GM12878 (cell line): ENCODE data around the gene NEMP2. TPM values are rescaled to one million over a fixed set of nuclear protein-coding genes. Genes with fewer than 3 reads are reported as not detected.

Experiments used
- CEBPZ ChIP-seq: fragments of 150-350 bp; IDR thresholded peaks from 2 replicates; pipeline ENCODE4 v1.6.1; 2016; ENCODE audit warnings: low read depth, low read length
- CUX1 ChIP-seq: IDR thresholded peaks from 2 replicates; pipeline ENCODE4 v1.6.1; 2012; ENCODE audit warnings: improper control_type of control experiment, low read depth, low read length; ENCODE audit not compliant: insufficient replicate concordance
- E2F4 ChIP-seq: IDR thresholded peaks from 2 replicates; pipeline ENCODE4 v1.6.1; 2012; ENCODE audit warnings: low read depth, low read length, improper control_type of control experiment
- FOXM1 ChIP-seq: IDR thresholded peaks from 2 replicates; pipeline ENCODE4 v1.6.1; 2012; ENCODE audit warnings: low read depth, mild to moderate bottlenecking, inconsistent platforms, low read length, moderate library complexity
- MLLT1 ChIP-seq: fragments of 450-650 bp; IDR thresholded peaks from 2 replicates; pipeline ENCODE4 v1.6.1; 2016; ENCODE audit warnings: mild to moderate bottlenecking
- MTA3 ChIP-seq: IDR thresholded peaks from 2 replicates; pipeline ENCODE4 v1.6.1; 2012; ENCODE audit warnings: low read length, inconsistent platforms, borderline replicate concordance
- MXI1 ChIP-seq: fragments of 150-350 bp; IDR thresholded peaks from 2 replicates; pipeline ENCODE4 v1.6.1; 2011; ENCODE audit warnings: low read depth, mild to moderate bottlenecking, inconsistent platforms, low read length, improper control_type of control experiment
- NFIC ChIP-seq: IDR thresholded peaks from 2 replicates; pipeline ENCODE4 v1.6.1; 2012; ENCODE audit warnings: low read depth, mild to moderate bottlenecking, inconsistent platforms, low read length, moderate library complexity
- NRF1 ChIP-seq: conservative IDR thresholded peaks from 2 replicates; pipeline ENCODE4 v1.6.1; 2011; ENCODE audit warnings: mild to moderate bottlenecking, low read depth, low read length, improper control_type of control experiment
- PRDM15 ChIP-seq: fragments of 450-650 bp; formaldehyde crosslinking; IDR thresholded peaks from 2 replicates; pipeline ENCODE4 v1.4.0; 2020; ENCODE audit warnings: mild to moderate bottlenecking, moderate library complexity
- RELA ChIP-seq: fragments of 450-650 bp; IDR thresholded peaks from 2 replicates; pipeline ENCODE4 v1.8.0; 2014; ENCODE audit warnings: borderline replicate concordance; ENCODE audit not compliant: partially characterized antibody
- TCF12 ChIP-seq: IDR thresholded peaks from 2 replicates; pipeline ENCODE4 v1.6.1; 2011; ENCODE audit warnings: low read depth, mild to moderate bottlenecking, low read length
- YBX1 ChIP-seq: fragments of 450-650 bp; IDR thresholded peaks from 2 replicates; pipeline ENCODE4 v1.6.1; 2016; ENCODE audit warnings: antibody characterized with exemption
- polyA plus RNA-seq, 11 experiments: library from polyadenylated mRNA; depleted of rRNA in 4 of 11; unstranded in 6 of 11; stranded (reverse) in 5 of 11; fragments of >200 nt; fragmentation: Nextera tagmentation in 4 of 11; fragmentation: Illumina TruSeq in 1 of 11; extraction: Ambion mirVana in 4 of 11; extraction: Trizol in 1 of 11; gene quantifications; 1 replicate in 1 of 11; 2 replicates in 10 of 11; pipeline versions ENCODE4 v1.2.1 to v1.2.3, GENCODE V29; 2011 to 2016; ENCODE audit warnings: inconsistent platforms in 2 of 11, missing spikeins in 2 of 11, low read depth in 1 of 11
- total RNA-seq, 4 experiments: library from RNA; depleted of rRNA in 3 of 4; stranded (reverse); fragments of >200 nt in 3 of 4; fragmentation: Illumina TruSeq in 1 of 4; extraction: Trizol in 1 of 4; gene quantifications; 2 replicates each; pipeline versions ENCODE4 v1.2.1 to v1.2.3, GENCODE V29; 2013 to 2021

NEMP2 gene
- total and polyA plus RNA-seq, 10 of the 15 experiments (the other 5 are each of a cell fraction or from before 2014, with no cell fraction given), result 2.3 to 14.0 (median 8.1) TPM

- no peak for TF ChIP-seq CEBPZ
- no peak; the same call in 1 of the 2 replicates for TF ChIP-seq NFIC
- peak; percentile 59 for TF ChIP-seq E2F4
- no peak for TF ChIP-seq MLLT1
- no peak for TF ChIP-seq NRF1
- TF ChIP-seq RELA, result peak; percentile 82
- no peak for TF ChIP-seq MTA3
- no peak for TF ChIP-seq FOXM1
- no peak for TF ChIP-seq CUX1
- no peak for TF ChIP-seq PRDM15
- TF ChIP-seq TCF12, result peak; percentile 60; the same call in 1 of the 2 replicates
- TF ChIP-seq MXI1, result 0 out of 2 replicates have a peak, but pooled peaks have one; percentile 15
- TF ChIP-seq YBX1, result no peak
Observed at GRCh38 chr2:190534310-190535120, at the start of gene NEMP2 (continued).
